ENCODE measurements around the gene RASAL1. TPM values are rescaled to one million over a fixed set of nuclear protein-coding genes. Genes with fewer than 3 reads are reported as not detected.

The RASAL1 gene
- total RNA-seq, 1 experiment from 2014 or later: 8.1 TPM

GRCh38 chr12:113137861-113138783 is 2.6 kb upstream of the RASAL1 start:
- H3K36me3 Mint-ChIP-seq: no peaks in the 10 kb centered on the region
- H3K4me1 Mint-ChIP-seq: peaks cover 15% of the 10 kb centered on the region
- ChIA-PET POLR2A (interaction anchor here (1.3 kb wide), 1 partner anchor 15 kb away, joined by 3 read pairs; no protein-coding TSS in a partner anchor), CTCF (interaction anchor here (0.6 to 1.6 kb wide), 8 partner anchors 9 to 323 kb away, joined by 3 to 5 read pairs (median 4); partner anchors contain the start of gene CFAP73)
- no peak overlapping the region for H3K4me3 Mint-ChIP-seq
- DNase-seq (ENCODE audit: low spot score) (no peak), ATAC-seq (no peak)
- H3K9me3 Mint-ChIP-seq: no peaks in the 10 kb centered on the region
- H3K27ac Mint-ChIP-seq: peak overlapping the region; percentile 33; the same call in 1 of the 2 replicates
- H3K27me3 Mint-ChIP-seq (ENCODE audit: low read depth): peaks cover 26% of the 10 kb centered on the region
- TF ChIP-seq, protein P1, sequence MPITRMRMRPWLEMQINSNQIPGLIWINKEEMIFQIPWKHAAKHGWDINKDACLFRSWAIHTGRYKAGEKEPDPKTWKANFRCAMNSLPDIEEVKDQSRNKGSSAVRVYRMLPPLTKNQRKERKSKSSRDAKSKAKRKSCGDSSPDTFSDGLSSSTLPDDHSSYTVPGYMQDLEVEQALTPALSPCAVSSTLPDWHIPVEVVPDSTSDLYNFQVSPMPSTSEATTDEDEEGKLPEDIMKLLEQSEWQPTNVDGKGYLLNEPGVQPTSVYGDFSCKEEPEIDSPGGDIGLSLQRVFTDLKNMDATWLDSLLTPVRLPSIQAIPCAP (CRISPR knock-in tag; IDR thresholded peaks at IDR 0.05): no peak
- TF ChIP-seq ZMAT4 (CRISPR knock-in tag; IDR thresholded peaks at IDR 0.05) (no peak), AR (CRISPR knock-in tag; IDR thresholded peaks at IDR 0.05) (no peak), ZBTB43 (CRISPR knock-in tag; IDR thresholded peaks at IDR 0.05) (no peak), E2F5 (CRISPR knock-in tag; IDR thresholded peaks at IDR 0.05) (no peak), KAT7 (CRISPR knock-in tag; IDR thresholded peaks at IDR 0.05; ENCODE audit: borderline replicate concordance) (no peak), CTCF (IDR thresholded peaks at IDR 0.05) (no peak), ZBTB21 (CRISPR knock-in tag; IDR thresholded peaks at IDR 0.05; ENCODE audit: borderline replicate concordance) (no peak), CREM (CRISPR knock-in tag; IDR thresholded peaks at IDR 0.05) (no peak)
- TF ChIP-seq, protein P2, sequence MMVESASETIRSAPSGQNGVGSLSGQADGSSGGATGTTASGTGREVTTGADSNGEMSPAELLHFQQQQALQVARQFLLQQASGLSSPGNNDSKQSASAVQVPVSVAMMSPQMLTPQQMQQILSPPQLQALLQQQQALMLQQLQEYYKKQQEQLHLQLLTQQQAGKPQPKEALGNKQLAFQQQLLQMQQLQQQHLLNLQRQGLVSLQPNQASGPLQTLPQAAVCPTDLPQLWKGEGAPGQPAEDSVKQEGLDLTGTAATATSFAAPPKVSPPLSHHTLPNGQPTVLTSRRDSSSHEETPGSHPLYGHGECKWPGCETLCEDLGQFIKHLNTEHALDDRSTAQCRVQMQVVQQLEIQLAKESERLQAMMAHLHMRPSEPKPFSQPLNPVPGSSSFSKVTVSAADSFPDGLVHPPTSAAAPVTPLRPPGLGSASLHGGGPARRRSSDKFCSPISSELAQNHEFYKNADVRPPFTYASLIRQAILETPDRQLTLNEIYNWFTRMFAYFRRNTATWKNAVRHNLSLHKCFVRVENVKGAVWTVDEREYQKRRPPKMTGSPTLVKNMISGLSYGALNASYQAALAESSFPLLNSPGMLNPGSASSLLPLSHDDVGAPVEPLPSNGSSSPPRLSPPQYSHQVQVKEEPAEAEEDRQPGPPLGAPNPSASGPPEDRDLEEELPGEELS (CRISPR knock-in tag; IDR thresholded peaks at IDR 0.05): no peak
- TF ChIP-seq, protein P3, sequence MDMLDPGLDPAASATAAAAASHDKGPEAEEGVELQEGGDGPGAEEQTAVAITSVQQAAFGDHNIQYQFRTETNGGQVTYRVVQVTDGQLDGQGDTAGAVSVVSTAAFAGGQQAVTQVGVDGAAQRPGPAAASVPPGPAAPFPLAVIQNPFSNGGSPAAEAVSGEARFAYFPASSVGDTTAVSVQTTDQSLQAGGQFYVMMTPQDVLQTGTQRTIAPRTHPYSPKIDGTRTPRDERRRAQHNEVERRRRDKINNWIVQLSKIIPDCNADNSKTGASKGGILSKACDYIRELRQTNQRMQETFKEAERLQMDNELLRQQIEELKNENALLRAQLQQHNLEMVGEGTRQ (CRISPR knock-in tag; IDR thresholded peaks at IDR 0.05): no peak
- TF ChIP-seq, protein P4, sequence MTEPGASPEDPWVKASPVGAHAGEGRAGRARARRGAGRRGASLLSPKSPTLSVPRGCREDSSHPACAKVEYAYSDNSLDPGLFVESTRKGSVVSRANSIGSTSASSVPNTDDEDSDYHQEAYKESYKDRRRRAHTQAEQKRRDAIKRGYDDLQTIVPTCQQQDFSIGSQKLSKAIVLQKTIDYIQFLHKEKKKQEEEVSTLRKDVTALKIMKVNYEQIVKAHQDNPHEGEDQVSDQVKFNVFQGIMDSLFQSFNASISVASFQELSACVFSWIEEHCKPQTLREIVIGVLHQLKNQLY (CRISPR knock-in tag; IDR thresholded peaks at IDR 0.05): no peak
